Spleen (tissue), 11 donors: ENCODE results near the gene CNNM1. TPM values are rescaled to one million over a fixed set of nuclear protein-coding genes. Genes with fewer than 3 reads are reported as not detected.

Experiments used
- DNase-seq: peaks from one replicate; pipeline ENCODE4 v3.0.0-alpha.2; 2020
- H3K27ac ChIP-seq, 8 donors: fragments of 200-600 bp; sonication (generic) in 7 of 8; 1 replicate in 4 of 8; 2 replicates in 4 of 8; pipeline versions ENCODE4 v1.5.0 to v1.8.0; 2016 to 2021; ENCODE audit warnings: inconsistent platforms in 4 of 8, mild to moderate bottlenecking in 4 of 8, moderate library complexity in 1 of 8
- H3K27me3 ChIP-seq, 7 donors: fragments of 200-600 bp; sonication (generic) in 6 of 7; replicated peaks in 1 of 7; 1 replicate in 4 of 7; 2 replicates in 3 of 7; pipeline versions ENCODE4 v1.5.0 to v1.8.0; 2016 to 2021; ENCODE audit warnings: inconsistent platforms in 3 of 7, mild to moderate bottlenecking in 1 of 7
- H3K36me3 ChIP-seq, 6 donors: fragments of 200-600 bp; sonication (generic) in 5 of 6; 1 replicate in 4 of 6; 2 replicates in 2 of 6; pipeline versions ENCODE4 v1.5.0 to v1.8.0; 2016 to 2021; ENCODE audit warnings: inconsistent platforms in 2 of 6
- H3K4me1 ChIP-seq, 6 donors: fragments of 200-600 bp; sonication (generic) in 5 of 6; 1 replicate in 3 of 6; 2 replicates in 3 of 6; pipeline versions ENCODE4 v1.5.0 to v1.8.0; 2016 to 2021; ENCODE audit warnings: inconsistent platforms in 3 of 6
- H3K4me3 ChIP-seq, 8 donors: fragments of 200-600 bp; sonication (generic) in 7 of 8; 1 replicate in 4 of 8; 2 replicates in 4 of 8; pipeline versions ENCODE4 v1.5.0 to v1.8.0; 2016 to 2021; ENCODE audit warnings: inconsistent platforms in 4 of 8, mild to moderate bottlenecking in 4 of 8, moderate library complexity in 2 of 8
- H3K9me3 ChIP-seq, 8 donors: fragments of 200-600 bp; sonication (generic) in 7 of 8; 1 replicate in 4 of 8; 2 replicates in 4 of 8; pipeline versions ENCODE4 v1.5.0 to v1.8.0; 2016 to 2021; ENCODE audit warnings: inconsistent platforms in 4 of 8
- CTCF ChIP-seq, 11 experiments: fragments of 200-600 bp in 7 of 11; fragments of 450-650 bp in 4 of 11; sonication (generic) in 4 of 11; IDR thresholded peaks in 8 of 11; conservative IDR thresholded peaks in 3 of 11; 1 replicate in 7 of 11; 2 replicates in 4 of 11; pipeline versions ENCODE4 v1.4.0 to v1.8.0; 2016 to 2021; ENCODE audit warnings: antibody characterized with exemption in 11 of 11, inconsistent platforms in 4 of 11, mild to moderate bottlenecking in 1 of 11
- POLR2A ChIP-seq, 3 donors: fragments of 450-650 bp; IDR thresholded peaks; one replicate each; pipeline ENCODE4 v1.5.1; 2017; ENCODE audit warnings: antibody characterized with exemption in 3 of 3, mild to moderate bottlenecking in 1 of 3
- POLR2AphosphoS5 ChIP-seq, 3 donors: sonication (generic); formaldehyde crosslinking; IDR thresholded peaks; one replicate each; pipeline ENCODE4 v1.5.1; 2017; ENCODE audit warnings: antibody characterized with exemption in 3 of 3
- WGBS, 5 donors: extraction: QIAGEN DNeasy Blood & Tissue Kit in 3 of 5; methylation state at CpG; one replicate each; pipeline versions ENCODE4 v1.1.5 to v1.1.7; 2013 to 2018; 5-methylcytosine and 5-hydroxymethylcytosine counted together
- intact Hi-C: fragments of 100-400 bp; cut with DNase I; formaldehyde crosslinking; loops from one replicate; pipeline ENCODE4 v1.15.0; 2023; ENCODE audit warnings: low total_unique reads
- polyA plus RNA-seq, 3 donors: library from polyadenylated mRNA; stranded (reverse); fragments of 200-250 nt; gene quantifications; one replicate each; pipeline ENCODE4 v1.2.1, GENCODE V29; 2013
- total RNA-seq, 7 donors: library from RNA; depleted of rRNA in 3 of 7; stranded (reverse); fragments of >200 nt in 3 of 7; fragmentation: NEBNext Ultra II Directional in 4 of 7; extraction: Animal tissue kit (Norgen Biotek cat#: 25700) in 4 of 7; gene quantifications; one replicate each; pipeline versions ENCODE4 v1.1.0 to v1.2.1, GENCODE V29; 2016 to 2021
- donor health status: healthy with polysubstance abuse.
- donor health status: DM: no; HTN: no; CAD: no; lungs with moderate emphysema.
- donor health status: DM: no; HTN: no; CAD: no.
- donor health status: Bipolar disorder and iron deficiency.
- donor health status: healthy.
- donor health status: DM: no; HTN: no; CAD: no.
- donor health status: DM: yes; HTN: yes; CAD: no.

The CNNM1 gene
- total and polyA plus RNA-seq, 10 donors, result 0.05 to 0.43 (median 0.16) TPM; not detected in 1

DNA sequence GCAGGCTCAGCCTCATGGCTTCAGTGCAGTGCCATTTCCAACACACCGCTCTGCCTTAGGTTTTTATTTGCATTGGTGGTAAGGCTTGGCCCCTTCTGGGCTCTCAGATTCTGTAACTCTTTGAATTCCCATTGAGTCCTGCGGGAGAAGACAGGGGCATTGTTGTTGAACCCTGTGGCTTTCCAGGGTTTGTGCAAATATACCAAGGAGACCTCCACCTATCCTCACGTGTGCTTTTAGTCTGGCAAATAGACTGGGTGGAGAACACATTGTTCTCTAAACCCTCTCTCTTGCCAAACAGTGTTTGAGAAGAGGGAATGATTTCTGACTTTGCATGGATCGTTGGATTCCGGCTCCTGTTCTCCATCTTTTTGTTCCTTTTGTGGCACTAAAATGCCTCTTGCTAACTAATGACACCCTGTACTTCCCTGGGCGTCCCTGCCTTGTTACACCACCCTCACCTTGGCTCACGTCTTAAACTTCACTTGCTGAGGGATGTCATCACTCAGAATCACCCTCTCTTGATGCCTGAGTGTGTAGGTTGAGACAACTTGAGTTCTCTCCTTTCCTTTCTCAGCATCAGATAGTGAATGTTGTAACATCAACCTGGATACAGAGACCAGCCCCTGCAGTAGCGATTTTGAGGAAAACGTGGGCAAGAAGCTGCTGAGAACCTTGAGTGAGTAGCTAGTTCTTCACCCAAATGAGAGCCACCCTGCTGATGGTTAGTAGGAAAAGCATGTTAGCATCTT lies 60.7 kb downstream of the CNNM1 start:
- no peak overlapping the region for H3K4me3 ChIP-seq
- peaks cover 0 to 4% (median 0%) of the 10 kb centered on the region in 6 donors for H3K36me3 ChIP-seq
- H3K27ac ChIP-seq, result no peak overlapping the region
- intact Hi-C loops, result loop anchor here (5.0 kb wide), 1 partner anchor 222 kb away; no protein-coding TSS in a partner anchor
- no peak for TF ChIP-seq CTCF (IDR thresholded peaks at IDR 0.05 in 8 of 11, conservative IDR thresholded peaks at IDR 0.05 in 3 of 11)
- H3K4me1 ChIP-seq, result peaks cover 0 to 12% (median 0%) of the 10 kb centered on the region in 6 donors
- WGBS, 5 donors, result 82 to 93% (median 84%) methylated on average over 9 of the region's 9 CpGs
- H3K9me3 ChIP-seq, result no peaks in the 10 kb centered on the region
- DNase-seq, result no peak
- no peaks in the 10 kb centered on the region for H3K27me3 ChIP-seq

GRCh38 chr10:99391346-99391745 lies 62.2 kb downstream of the CNNM1 start:
- Histone ChIP-seq H3K4me3 (no peak overlapping the region), H3K27ac (no peak overlapping the region), H3K27me3 (no peaks in the 10 kb centered on the region), H3K36me3 (peaks cover 0 to 10% (median 0%) of the 10 kb centered on the region in 6 donors), H3K9me3 (no peaks in the 10 kb centered on the region), H3K4me1 (peaks cover 0 to 12% (median 0%) of the 10 kb centered on the region in 6 donors)
- TF ChIP-seq POLR2AphosphoS5 (IDR thresholded peaks at IDR 0.05) (no peak), CTCF (IDR thresholded peaks at IDR 0.05 in 8 of 11, conservative IDR thresholded peaks at IDR 0.05 in 3 of 11) (no peak), POLR2A (IDR thresholded peaks at IDR 0.05) (no peak)
- DNase-seq, result no peak
- intact Hi-C loops, result loop anchor here (5.0 kb wide), 1 partner anchor 221 kb away; no protein-coding TSS in a partner anchor
- 88 to 98% (median 90%) methylated on average over 2 of the region's 2 CpGs for WGBS, 5 donors

GRCh38 chr10:99393036-99393435 lies 63.9 kb downstream of the CNNM1 start:
- no peaks in the 10 kb centered on the region for H3K27me3 ChIP-seq
- H3K4me3 ChIP-seq, result no peak overlapping the region
- DNase-seq, result no peak
- no peak overlapping the region for H3K27ac ChIP-seq
- H3K36me3 ChIP-seq, result peaks cover 0 to 27% (median 12%) of the 10 kb centered on the region in 6 donors
- intact Hi-C loops, result loop anchor here (5.0 kb wide), 1 partner anchor 219 kb away; no protein-coding TSS in a partner anchor
- peaks cover 0 to 12% (median 0%) of the 10 kb centered on the region in 6 donors for H3K4me1 ChIP-seq
- H3K9me3 ChIP-seq, result no peaks in the 10 kb centered on the region
- 70 to 87% (median 83%) methylated on average over 2 of the region's 2 CpGs for WGBS, 5 donors
- TF ChIP-seq POLR2AphosphoS5 (IDR thresholded peaks at IDR 0.05) (no peak), POLR2A (IDR thresholded peaks at IDR 0.05) (no peak), CTCF (IDR thresholded peaks at IDR 0.05 in 8 of 11, conservative IDR thresholded peaks at IDR 0.05 in 3 of 11) (no peak)

DNA sequence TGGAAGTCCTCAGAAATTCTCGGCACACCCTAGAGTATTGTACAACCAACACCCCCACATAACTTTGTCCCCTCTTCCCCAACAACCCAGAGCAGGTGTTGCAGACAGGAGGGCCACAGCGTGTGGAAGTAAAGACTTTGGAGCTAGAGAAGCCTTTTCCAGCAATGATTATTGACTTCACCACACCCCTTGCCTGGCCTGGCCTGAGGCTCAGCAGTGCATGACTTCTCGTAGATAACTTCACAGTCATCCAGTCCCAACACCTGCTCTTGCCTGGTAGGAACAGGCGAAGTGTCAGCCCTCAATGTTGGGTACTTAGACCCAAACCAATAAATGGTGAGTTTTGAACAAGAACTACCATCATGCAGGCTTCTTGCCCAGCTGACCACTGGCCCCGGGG lies 64.5 kb downstream of the CNNM1 start:
- Histone ChIP-seq H3K36me3 (peaks cover 0 to 34% (median 15%) of the 10 kb centered on the region in 6 donors), H3K27me3 (no peaks in the 10 kb centered on the region), H3K27ac (no peak overlapping the region), H3K4me1 (peaks cover 0 to 12% (median 0%) of the 10 kb centered on the region in 6 donors), H3K9me3 (no peaks in the 10 kb centered on the region), H3K4me3 (no peak overlapping the region)
- intact Hi-C loops, result loop anchor here (5.0 kb wide), 1 partner anchor 219 kb away; no protein-coding TSS in a partner anchor
- TF ChIP-seq POLR2AphosphoS5 (IDR thresholded peaks at IDR 0.05) (no peak), CTCF (IDR thresholded peaks at IDR 0.05 in 8 of 11, conservative IDR thresholded peaks at IDR 0.05 in 3 of 11) (no peak), POLR2A (IDR thresholded peaks at IDR 0.05) (no peak)
- 79 to 94% (median 86%) methylated on average over 5 of the region's 5 CpGs for WGBS, 5 donors
- no peak for DNase-seq
